Amniotic stem cell (primary cell): ENCODE measurements around the gene RUBCNL.
"Not testable (repeated sequence)": the region's sequence is repeated elsewhere in the genome, so short reads cannot be mapped to it uniquely, and the experiment has no call there.

ENCODE experiments used
- DNase-seq: peaks from one replicate; lab custom pipeline; 2025; lab: John Stamatoyannopoulos, UW

Gene RUBCNL

GRCh38 chr13:46372938-46373337 is 14.1 kb downstream of the RUBCNL start:
- not testable (repeated sequence) for DNase-seq

- no peak for DNase-seq
Observed at GRCh38 chr13:46372071-46372470, 15.0 kb downstream of the RUBCNL start.

- no peak for DNase-seq
Observed at GRCh38 chr13:46369506-46370277, 17.4 kb downstream of the RUBCNL start.

GRCh38 chr13:46367617-46368327 is 19.3 kb downstream of the RUBCNL start:
- no peak for DNase-seq

DNA sequence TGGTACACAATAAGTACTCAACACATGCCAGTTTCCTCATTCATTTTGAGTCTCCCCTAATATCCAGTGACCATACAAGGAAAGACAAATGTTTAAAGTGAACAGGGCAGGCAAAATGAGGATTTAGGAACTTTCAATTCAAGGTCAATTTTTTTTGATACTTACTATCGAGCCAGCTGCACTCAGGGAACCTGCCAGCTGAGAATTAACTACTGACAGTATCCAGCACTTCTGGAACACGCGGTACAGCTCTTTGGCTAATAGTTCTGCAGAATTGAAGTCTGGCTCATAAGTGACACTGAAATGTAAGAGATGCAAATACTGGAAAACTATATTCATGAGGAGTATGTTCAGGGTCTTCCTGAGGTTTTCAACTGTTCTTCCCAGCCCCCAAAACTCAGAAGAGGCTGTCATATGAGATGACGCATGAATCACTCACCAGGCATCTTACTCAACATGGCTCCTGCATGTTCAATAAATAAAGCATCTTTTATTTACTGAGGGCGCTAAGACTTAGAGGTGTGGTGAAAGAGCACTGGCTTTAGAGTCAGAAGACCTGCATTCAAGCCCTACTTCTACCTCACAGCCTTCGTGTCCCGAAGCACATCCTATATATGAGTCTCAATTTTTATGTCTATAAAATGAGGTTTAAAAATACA is 25.6 kb downstream of the RUBCNL start:
- no peak for DNase-seq

- no peak for DNase-seq
Observed at GRCh38 chr13:46360604-46361003, 26.4 kb downstream of the RUBCNL start.

GRCh38 chr13:46359714-46360113 is 27.3 kb downstream of the RUBCNL start:
- peak; percentile 7 for DNase-seq

- no peak for DNase-seq
Observed at GRCh38 chr13:46355901-46356590, 31.0 kb downstream of the RUBCNL start.

- DNase-seq = no peak
Observed at GRCh38 chr13:46355088-46355468, 32.0 kb downstream of the RUBCNL start.

DNA sequence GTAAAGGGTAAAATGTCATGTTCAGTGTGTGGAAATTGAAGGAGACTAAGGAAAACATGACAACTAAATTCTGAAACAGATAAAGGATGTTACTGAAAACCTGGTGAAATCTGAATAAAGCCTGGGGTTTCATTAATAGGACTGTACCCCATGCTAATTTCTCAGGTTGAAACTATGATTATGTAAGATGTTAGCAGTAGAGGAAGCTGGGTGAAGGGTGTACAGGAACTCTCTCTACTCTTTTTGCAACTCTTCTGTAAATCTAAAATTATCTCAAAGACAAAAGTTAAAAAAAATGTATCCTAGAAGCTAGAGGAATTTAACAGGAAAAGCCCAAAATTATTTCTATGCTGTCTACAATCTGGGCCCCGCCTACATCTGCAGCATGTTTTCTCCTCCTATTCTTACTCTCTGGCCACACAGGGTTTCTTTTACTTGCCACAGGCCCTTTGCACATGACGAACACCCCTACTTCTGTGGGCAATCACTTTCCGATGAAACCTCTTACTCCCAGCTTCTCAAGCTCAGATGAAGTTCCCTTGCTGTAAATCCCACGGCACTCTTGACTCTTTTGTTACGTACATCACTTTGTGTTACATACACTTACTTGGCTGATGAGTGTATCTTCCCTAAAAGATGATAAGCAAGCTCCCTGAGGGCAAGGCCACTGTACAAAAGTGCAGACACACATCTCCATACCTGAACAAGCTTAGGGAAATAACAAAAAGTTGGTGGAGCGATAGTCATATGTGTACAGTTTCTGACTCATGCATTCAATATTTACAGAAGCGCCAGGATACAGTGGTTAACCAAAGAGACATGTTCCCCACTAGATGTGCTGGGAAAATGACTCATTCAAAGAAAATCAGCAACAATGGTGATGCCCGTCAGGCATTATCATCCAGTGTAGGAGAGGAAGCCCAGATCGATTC is 32.6 kb downstream of the RUBCNL start:
- peak; percentile 86 for DNase-seq

DNA sequence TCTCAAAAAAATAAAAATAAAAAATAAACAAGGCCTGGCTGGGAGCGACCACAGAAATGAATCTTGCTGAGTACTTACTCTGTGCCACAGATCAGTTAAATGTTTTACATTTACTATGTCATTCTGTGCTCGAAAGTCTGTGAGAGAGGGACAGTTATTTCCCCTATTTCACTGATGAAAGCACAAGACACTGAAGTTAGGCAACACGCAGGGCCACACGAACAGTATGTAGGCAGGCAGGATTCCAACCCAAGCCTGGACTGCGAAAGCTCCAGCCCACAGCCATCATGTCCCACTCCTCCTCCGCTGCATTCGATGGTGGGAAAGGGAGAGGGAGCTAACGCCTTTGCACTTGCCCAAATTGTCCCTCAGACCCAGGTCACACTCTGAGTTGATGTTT is 34.2 kb downstream of the RUBCNL start:
- no peak for DNase-seq

DNA sequence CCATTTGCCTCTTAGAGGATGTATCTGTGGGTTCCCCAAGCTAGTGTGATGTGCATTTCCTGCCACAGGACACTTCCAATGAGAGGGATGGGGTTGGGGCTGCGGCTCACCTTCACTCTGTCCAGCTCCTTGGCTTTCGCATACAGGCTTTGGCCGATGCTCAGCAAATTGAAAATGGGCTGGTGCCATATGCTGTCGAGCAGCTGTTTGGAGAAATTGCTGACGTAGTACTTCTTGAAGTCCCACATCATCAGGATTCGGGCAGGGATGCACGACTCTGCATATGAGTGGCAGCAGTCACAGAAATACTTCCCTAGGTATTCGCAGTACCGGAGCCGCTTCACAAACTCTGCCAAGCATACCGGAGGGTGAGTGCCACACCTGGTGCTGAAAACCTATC is 37.0 kb downstream of the RUBCNL start:
- no peak for DNase-seq

DNA sequence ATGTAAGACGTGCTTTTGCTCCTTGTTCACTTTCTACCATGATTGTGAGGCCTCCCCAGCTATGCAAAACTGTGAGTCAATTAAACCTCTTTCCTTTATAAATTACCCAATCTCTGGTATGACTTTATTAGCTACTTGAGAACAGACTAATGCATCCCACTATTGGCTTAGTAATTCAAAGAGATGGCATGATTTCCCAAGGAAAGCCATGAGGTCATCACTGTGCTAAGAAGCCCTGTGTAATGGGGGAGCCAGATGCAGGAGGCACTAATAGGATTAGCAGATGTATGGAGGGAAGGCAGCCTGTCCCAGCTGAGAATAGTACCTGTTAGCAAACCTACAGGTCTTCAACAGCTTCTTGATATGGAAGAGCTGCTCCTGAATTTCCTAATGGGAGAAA is 38.1 kb downstream of the RUBCNL start:
- DNase-seq = no peak

DNA sequence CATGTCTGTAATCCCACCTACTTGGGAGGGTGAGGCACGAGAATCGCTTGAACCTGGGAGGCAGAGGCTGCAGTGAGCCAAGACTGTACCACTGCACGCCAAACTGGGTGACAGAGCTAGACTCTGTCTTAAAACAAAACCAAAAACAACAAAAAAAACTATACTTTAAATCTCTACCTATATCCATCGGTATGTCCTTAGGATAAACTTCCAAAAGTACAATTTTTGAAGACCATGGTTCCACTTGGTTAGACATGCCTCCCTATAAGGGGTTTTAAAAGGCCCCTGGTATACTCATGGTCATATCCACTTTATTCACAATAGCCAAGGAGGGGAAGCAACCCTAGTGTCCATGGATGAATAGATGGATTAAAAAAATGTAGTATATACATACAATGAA is 39.8 kb downstream of the RUBCNL start:
- DNase-seq = no peak

DNA sequence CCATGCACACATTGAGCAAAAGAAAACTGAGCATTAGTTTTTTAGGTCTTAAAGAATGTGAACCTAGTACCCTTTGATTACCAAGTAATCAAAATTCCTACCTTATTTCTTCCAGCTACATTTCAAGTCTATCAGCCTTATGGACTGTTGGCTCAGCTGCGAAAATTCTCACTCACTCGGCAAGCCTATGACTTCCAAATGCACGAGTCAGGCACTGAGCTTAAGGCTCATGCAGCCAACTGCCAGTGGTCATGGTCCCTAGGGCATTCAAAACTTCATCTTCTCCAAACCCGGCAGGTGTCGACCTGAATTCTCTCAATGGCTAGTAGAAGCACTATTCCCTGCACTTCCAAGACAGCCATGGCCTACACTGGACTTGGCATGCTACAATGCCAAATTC is 41.2 kb downstream of the RUBCNL start:
- DNase-seq = no peak

GRCh38 chr13:46345398-46345797 is 41.7 kb downstream of the RUBCNL start:
- no peak for DNase-seq

GRCh38 chr13:46343279-46343994 is 43.6 kb downstream of the RUBCNL start:
- no peak for DNase-seq

- no peak for DNase-seq
Observed at GRCh38 chr13:46342538-46342937, 44.5 kb downstream of the RUBCNL start.

DNA sequence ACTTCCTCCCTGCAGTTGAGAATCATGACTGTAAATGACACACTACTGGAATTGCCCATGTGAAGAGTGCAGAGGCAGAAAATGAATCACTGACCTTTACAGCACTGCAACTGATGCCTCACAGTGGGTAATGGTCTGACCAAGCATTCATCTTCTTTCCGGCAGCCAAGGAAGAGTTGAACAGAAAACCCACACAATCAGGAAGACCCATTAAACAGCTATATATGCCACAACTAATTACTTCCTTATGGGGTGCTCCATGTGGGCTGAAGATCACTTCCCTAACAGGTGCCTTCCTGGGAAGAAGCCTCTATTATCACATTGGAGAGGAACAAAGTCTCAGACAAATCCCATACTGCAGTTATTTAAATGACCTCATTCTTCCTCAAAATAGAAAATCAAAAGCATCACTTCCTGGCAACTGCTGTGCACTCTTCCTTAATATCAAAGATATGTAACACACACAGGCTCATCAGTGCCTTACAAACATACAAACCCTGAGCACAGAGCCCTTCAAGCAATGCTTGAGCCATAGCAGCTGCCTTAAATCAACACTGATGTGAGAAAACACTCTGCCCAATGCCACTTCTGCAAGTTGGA is 45.8 kb downstream of the RUBCNL start:
- no peak for DNase-seq

DNA sequence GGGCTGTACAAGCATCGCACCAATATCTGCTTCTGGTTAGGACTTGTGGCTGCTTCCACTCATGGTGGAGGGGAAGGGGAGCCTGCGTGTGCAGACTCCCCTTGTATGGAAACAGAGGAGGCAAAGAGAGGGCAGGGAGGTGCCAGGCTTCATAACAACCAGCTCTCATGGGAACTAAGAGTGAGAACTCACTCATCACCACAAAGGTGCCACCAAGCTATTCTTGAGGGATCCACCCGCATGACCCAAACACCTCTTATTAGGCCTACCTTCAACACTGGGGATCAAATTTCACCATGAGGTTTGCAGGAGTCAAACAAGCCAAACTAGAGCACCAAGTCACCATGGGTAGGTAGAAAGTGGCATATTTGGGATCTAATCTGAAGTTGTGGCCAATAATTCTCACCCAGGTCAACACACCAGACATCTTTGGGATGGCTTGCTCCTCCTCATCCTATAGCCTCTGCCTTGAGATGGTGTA is 46.4 kb downstream of the RUBCNL start:
- no peak for DNase-seq
